K562 (cell line): ENCODE results near the gene NT5E. TPM values are rescaled to one million over a fixed set of nuclear protein-coding genes. Genes with fewer than 3 reads are reported as not detected.

Source experiments
- ATAC-seq: fragments of 200-7000 bp; cut with Tn5 transposase; 3 replicates; pipeline ENCODE4 v1.9.1; 2020; ENCODE audit warnings: moderate library complexity
- BruUV-seq: library from RNA; stranded (reverse); fragments of 400-500 nt; replicated peaks from 2 replicates; lab custom pipeline; 2021; lab: Mats Ljungman, UMichigan
- CTCF ChIA-PET: fragments of 300-600 bp; formaldehyde crosslinking; extraction: SDS; loops from one replicate; lab custom pipeline; 2021; ENCODE audit warnings: low intra/inter-chr PET ratio; lab: Yijun Ruan, JAX
- POLR2A ChIA-PET: fragments of 300-600, 350-650 bp; sonication (Branson Sonifier 250); formaldehyde crosslinking; extraction: SDS; loops from one replicate; lab custom pipeline; 2021; ENCODE audit warnings: antibody characterized with exemption, inconsistent platforms; lab: Yijun Ruan, JAX
- DNase-seq, 4 experiments: peaks; one replicate each; pipeline versions ENCODE4 v3.0.0 to v3.0.0-alpha.2; 2011 to 2018; ENCODE audit warnings: low spot score in 3 of 4, mixed read lengths in 3 of 4; ENCODE audit errors: extremely low read depth in 1 of 4
- FAIRE-seq: peaks from 2 replicates; lab custom pipeline; 2011; peaks lifted over from hg19 to GRCh38; lab: Jason Lieb, UNC
- H2AFZ ChIP-seq: 2 replicates; pipeline ENCODE4 v1.6.0; 2011; ENCODE audit warnings: low read depth, low read length, control low read depth, inconsistent platforms
- H3K27ac ChIP-seq: fragments of 200-600 bp; 3 replicates; pipeline ENCODE4 v1.8.0; 2011; ENCODE audit warnings: low read depth, mild to moderate bottlenecking, control low read depth, inconsistent platforms, low read length, moderate library complexity, mixed read lengths; ENCODE audit errors: extremely low read depth
- H3K27me3 ChIP-seq, 2 experiments: fragments of 300-600 bp in 1 of 2; 2 replicates in 1 of 2; 3 replicates in 1 of 2; pipeline versions ENCODE4 v1.6.0 to v1.8.0; 2011; ENCODE audit warnings: inconsistent platforms in 2 of 2, low read length in 2 of 2, mild to moderate bottlenecking in 1 of 2, mixed read lengths in 1 of 2, moderate library complexity in 1 of 2; ENCODE audit not compliant: control insufficient read depth in 2 of 2, insufficient read depth in 2 of 2
- H3K36me3 ChIP-seq: fragments of 300-600 bp; 3 replicates; pipeline ENCODE4 v1.8.0; 2011; ENCODE audit warnings: mild to moderate bottlenecking, low read length, inconsistent platforms; ENCODE audit not compliant: control insufficient read depth, insufficient read depth
- H3K4me1 ChIP-seq, 2 experiments: fragments of 200-600 bp in 1 of 2; replicated peaks in 1 of 2; 2 replicates in 1 of 2; 3 replicates in 1 of 2; pipeline versions ENCODE4 v1.5.1 to v1.8.0; 2011; ENCODE audit warnings: inconsistent platforms in 2 of 2, low read length in 2 of 2, mild to moderate bottlenecking in 1 of 2, mixed read lengths in 1 of 2, moderate library complexity in 1 of 2; ENCODE audit not compliant: control insufficient read depth in 2 of 2, insufficient read depth in 2 of 2
- H3K4me2 ChIP-seq: 2 replicates; pipeline ENCODE4 v1.6.1; 2011; ENCODE audit warnings: low read length, control low read depth, inconsistent platforms, mixed read lengths; ENCODE audit not compliant: insufficient read depth
- H3K4me3 ChIP-seq: fragments of 200-600 bp; sonication (generic), shearing (Covaris generic); 2 replicates; pipeline ENCODE4 v1.5.1; 2016; ENCODE audit warnings: control low read depth, inconsistent platforms
- H3K79me2 ChIP-seq: fragments of 200-600 bp; 3 replicates; pipeline ENCODE4 v1.8.0; 2011; ENCODE audit warnings: low read length, inconsistent platforms; ENCODE audit not compliant: control insufficient read depth, insufficient read depth
- H3K9ac ChIP-seq, 2 experiments: 2 replicates each; pipeline versions ENCODE4 v1.6.0 to v1.6.1; 2011; ENCODE audit warnings: low read depth in 2 of 2, low read length in 2 of 2, control low read depth in 1 of 2, inconsistent platforms in 1 of 2, mild to moderate bottlenecking in 1 of 2, mixed read lengths in 1 of 2; ENCODE audit not compliant: insufficient read depth in 1 of 2
- H3K9me1 ChIP-seq: one replicate; pipeline ENCODE4 v1.6.0; 2011; ENCODE audit warnings: inconsistent platforms, mild to moderate bottlenecking, low read length, moderate library complexity; ENCODE audit not compliant: control insufficient read depth, insufficient read depth
- H3K9me3 ChIP-seq: replicated peaks from 2 replicates; pipeline ENCODE4 v1.5.1; 2011; ENCODE audit warnings: low read depth, low read length, inconsistent platforms; ENCODE audit not compliant: control insufficient read depth, insufficient read depth
- H4K20me1 ChIP-seq: replicated peaks from 2 replicates; pipeline ENCODE4 v1.6.1; 2011; ENCODE audit warnings: low read length, inconsistent platforms, mixed read lengths; ENCODE audit not compliant: control insufficient read depth, insufficient read depth
- ADNP ChIP-seq: fragments of 200-800 bp; sonication (Bioruptor generic); IDR thresholded peaks from 2 replicates; pipeline ENCODE4 v1.6.1; 2016; ENCODE audit warnings: missing genetic modification characterization, missing compliant biosample characterization
- ETV6 ChIP-seq, 3 experiments: fragments of 150-350 bp in 1 of 3; sonication (generic) in 1 of 3; formaldehyde crosslinking in 1 of 3; IDR thresholded peaks; 2 replicates each; pipeline versions ENCODE4 v1.6.1 to v1.8.0; 2014 to 2022; ENCODE audit warnings: borderline replicate concordance in 2 of 3, low read depth in 2 of 3, antibody characterized with exemption in 1 of 3, low read length in 1 of 3, mild to moderate bottlenecking in 1 of 3, missing genetic modification reagents in 1 of 3
- EZH2 ChIP-seq: IDR thresholded peaks from 2 replicates; pipeline ENCODE4 v1.6.1; 2012; ENCODE audit warnings: low read depth, mild to moderate bottlenecking, inconsistent platforms, low read length, borderline replicate concordance
- FIP1L1 ChIP-seq: fragments of 200-400 bp; formaldehyde crosslinking; IDR thresholded peaks from 2 replicates; pipeline ENCODE4 v1.6.1; 2018; ENCODE audit warnings: mild to moderate bottlenecking, low read depth, low read length; ENCODE audit not compliant: poor library complexity, severe bottlenecking
- MEF2A ChIP-seq: IDR thresholded peaks from 2 replicates; pipeline ENCODE4 v1.6.1; 2011; ENCODE audit warnings: low read depth, mild to moderate bottlenecking, low read length, moderate library complexity; ENCODE audit not compliant: control insufficient read depth
- PATZ1 ChIP-seq: fragments of 250-450 bp; sonication (Bioruptor Pico); IDR thresholded peaks from 2 replicates; pipeline ENCODE4 v1.5.0; 2020; ENCODE audit warnings: mild to moderate bottlenecking, borderline replicate concordance
- POLR3A ChIP-seq: IDR thresholded peaks from 2 replicates; pipeline ENCODE4 v1.6.1; 2011; ENCODE audit warnings: borderline replicate concordance, mild to moderate bottlenecking, moderate library complexity; ENCODE audit not compliant: insufficient read length, insufficient read depth; ENCODE audit errors: extremely low read depth
- SIN3A ChIP-seq, 2 experiments: fragments of 150-350 bp in 1 of 2; IDR thresholded peaks; 2 replicates each; pipeline ENCODE4 v1.6.1; 2011 to 2016; ENCODE audit warnings: borderline replicate concordance in 2 of 2, low read depth in 2 of 2, low read length in 2 of 2, mild to moderate bottlenecking in 2 of 2, moderate library complexity in 2 of 2; ENCODE audit not compliant: control insufficient read depth in 1 of 2
- XRCC5 ChIP-seq: fragments of 200-400 bp; formaldehyde crosslinking; IDR thresholded peaks from 2 replicates; pipeline ENCODE4 v1.6.1; 2017; ENCODE audit warnings: low read depth, mild to moderate bottlenecking, low read length
- ZFP1 ChIP-seq: fragments of 450-650 bp; formaldehyde crosslinking; IDR thresholded peaks from 2 replicates; pipeline ENCODE4 v1.4.0; 2020; ENCODE audit warnings: mild to moderate bottlenecking, mixed read lengths
- ZNF407 ChIP-seq: fragments of 450-650 bp; IDR thresholded peaks from 2 replicates; pipeline ENCODE4 v1.6.1; 2016; ENCODE audit warnings: low read depth
- ZNF436 ChIP-seq: fragments of 250-450, 450-650 bp; sonication (Bioruptor Pico); formaldehyde crosslinking; IDR thresholded peaks from 2 replicates; pipeline ENCODE4 v1.7.0; 2020; ENCODE audit warnings: mild to moderate bottlenecking
- WGBS: fragments of 100-300 bp; shearing (Covaris generic); methylation state at CpG from one replicate; pipeline ENCODE4 v1.1.6; 2016; ENCODE audit warnings: low coverage, mixed read lengths; ENCODE audit not compliant: insufficient coverage; ENCODE audit errors: missing lambda C conversion rate; 5-methylcytosine and 5-hydroxymethylcytosine counted together
- in situ Hi-C: fragments of 300-500 bp; cut with MboI; formaldehyde crosslinking; loops from 4 replicates; pipeline ENCODE4 v1.15.0; 2018; ENCODE audit warnings: inconsistent platforms, mixed read lengths
- intact Hi-C: fragments of 100-400 bp; cut with micrococcal nuclease; formaldehyde crosslinking; loops from 2 replicates; pipeline ENCODE4 v1.14.2; 2022
- polyA plus RNA-seq, 8 experiments: library from polyadenylated mRNA; depleted of rRNA in 4 of 8; stranded (reverse) in 5 of 8; unstranded in 3 of 8; fragments of >200 nt; fragmentation: Nextera tagmentation in 2 of 8; fragmentation: Illumina TruSeq in 1 of 8; extraction: Ambion mirVana in 2 of 8; extraction: Trizol in 1 of 8; gene quantifications; 2 replicates each; pipeline versions ENCODE4 v1.2.1 to v1.2.3, GENCODE V29; 2011 to 2014; ENCODE audit warnings: inconsistent platforms in 1 of 8, missing spikeins in 1 of 8
- total RNA-seq, 7 experiments: library from RNA; depleted of rRNA in 6 of 7; stranded (reverse); fragments of >200 nt in 6 of 7; fragmentation: Illumina TruSeq in 2 of 7; extraction: Trizol in 2 of 7; gene quantifications; 2 replicates each; pipeline versions ENCODE4 v1.2.1 to v1.2.3, GENCODE V29; 2011 to 2021; ENCODE audit warnings: low replicate concordance in 1 of 7

The NT5E gene
- total and polyA plus RNA-seq, 9 of the 15 experiments (the other 6 are each of a cell fraction or from before 2014, with no cell fraction given) = 0.01 to 0.13 TPM; not detected in 7

- Histone ChIP-seq H3K27ac (no peak overlapping the region), H3K27me3 (no peaks in the 10 kb centered on the region), H3K9me3 (no peaks in the 10 kb centered on the region), H3K4me3 (no peak overlapping the region), H3K4me1 (no peaks in the 10 kb centered on the region), H3K4me2 (no peak overlapping the region), H3K36me3 (no peaks in the 10 kb centered on the region), H3K9me1 (no peaks in the 10 kb centered on the region), H3K9ac (no peak overlapping the region), H4K20me1 (no peaks in the 10 kb centered on the region), H2AFZ (no peak overlapping the region), H3K79me2 (no peaks in the 10 kb centered on the region)
- 0% methylated on average over 4 of the region's 4 CpGs for WGBS
- POLR2A ChIA-PET = no interaction called here
- no peak for FAIRE-seq
- intact Hi-C loops = no loop called here
- BruUV-seq = no TSS peak
- no peak for ATAC-seq
- CTCF ChIA-PET = no interaction called here
- DNase-seq = no peak
- in situ Hi-C loops = no loop called here
- no peak for TF ChIP-seq ADNP (tag)
- no peak for TF ChIP-seq ZNF436 (CRISPR knock-in tag)
- no peak for TF ChIP-seq ETV6 (IDR thresholded peaks at IDR 0.05; ENCODE audit: borderline replicate concordance in 1 of 2, low read depth in 2 of 2, low read length in 1 of 2)
- TF ChIP-seq ETV6 (CRISPR knock-in tag; IDR thresholded peaks at IDR 0.05; ENCODE audit: borderline replicate concordance) = no peak
- no peak for TF ChIP-seq ZFP1
- TF ChIP-seq POLR3A = no peak
- TF ChIP-seq SIN3A (IDR thresholded peaks at IDR 0.05; ENCODE audit: borderline replicate concordance in 2 of 2, control insufficient read depth in 1 of 2, low read depth in 2 of 2, low read length in 2 of 2) = no peak
- no peak for TF ChIP-seq PATZ1
- TF ChIP-seq XRCC5 = no peak
- TF ChIP-seq EZH2 = no peak
- no peak for TF ChIP-seq MEF2A
- no peak for TF ChIP-seq FIP1L1
- TF ChIP-seq ZNF407 = no peak
Measured at GRCh38 chr6:85400331-85400730, 49.6 kb upstream of the NT5E start.
